Cardiac fibroblast (primary cell): Measurements from ENCODE around the gene PGP.

Experiments
- DNase-seq, 2 donors: peaks; one replicate each; pipeline versions ENCODE4 v3.0.0 to v3.0.0-alpha.2; 2010; ENCODE audit warnings: low read depth in 2 of 2
- H3K4me3 ChIP-seq, 2 donors: replicated peaks in 1 of 2; 1 replicate in 1 of 2; 2 replicates in 1 of 2; pipeline ENCODE4 v1.5.1; 2011; ENCODE audit warnings: low read depth in 2 of 2, low read length in 2 of 2, mild to moderate bottlenecking in 2 of 2, moderate library complexity in 1 of 2
- TF ChIP-seq, protein P1 (sequence below): IDR thresholded peaks from one replicate; pipeline ENCODE4 v1.5.1; 2011; ENCODE audit warnings: low read depth, mild to moderate bottlenecking, low read length, inconsistent platforms

PGP gene

DNA sequence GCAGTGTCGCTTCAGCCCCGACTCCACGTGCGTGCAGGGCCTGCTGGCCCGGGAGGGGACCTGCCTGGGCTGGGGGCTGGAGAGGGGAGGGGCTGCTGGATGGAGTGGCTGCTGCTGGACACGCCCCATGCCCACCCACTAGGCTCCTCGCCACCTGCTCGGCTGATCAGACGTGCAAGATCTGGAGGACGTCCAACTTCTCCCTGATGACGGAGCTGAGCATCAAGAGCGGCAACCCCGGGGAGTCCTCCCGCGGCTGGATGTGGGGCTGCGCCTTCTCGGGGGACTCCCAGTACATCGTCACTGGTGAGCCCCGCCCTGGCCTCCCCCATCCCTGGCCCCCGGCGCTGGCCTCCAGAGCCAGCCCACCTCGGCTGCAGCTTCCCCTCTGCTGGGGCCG is 6.3 kb downstream of the PGP start:
- TF ChIP-seq, protein P1, sequence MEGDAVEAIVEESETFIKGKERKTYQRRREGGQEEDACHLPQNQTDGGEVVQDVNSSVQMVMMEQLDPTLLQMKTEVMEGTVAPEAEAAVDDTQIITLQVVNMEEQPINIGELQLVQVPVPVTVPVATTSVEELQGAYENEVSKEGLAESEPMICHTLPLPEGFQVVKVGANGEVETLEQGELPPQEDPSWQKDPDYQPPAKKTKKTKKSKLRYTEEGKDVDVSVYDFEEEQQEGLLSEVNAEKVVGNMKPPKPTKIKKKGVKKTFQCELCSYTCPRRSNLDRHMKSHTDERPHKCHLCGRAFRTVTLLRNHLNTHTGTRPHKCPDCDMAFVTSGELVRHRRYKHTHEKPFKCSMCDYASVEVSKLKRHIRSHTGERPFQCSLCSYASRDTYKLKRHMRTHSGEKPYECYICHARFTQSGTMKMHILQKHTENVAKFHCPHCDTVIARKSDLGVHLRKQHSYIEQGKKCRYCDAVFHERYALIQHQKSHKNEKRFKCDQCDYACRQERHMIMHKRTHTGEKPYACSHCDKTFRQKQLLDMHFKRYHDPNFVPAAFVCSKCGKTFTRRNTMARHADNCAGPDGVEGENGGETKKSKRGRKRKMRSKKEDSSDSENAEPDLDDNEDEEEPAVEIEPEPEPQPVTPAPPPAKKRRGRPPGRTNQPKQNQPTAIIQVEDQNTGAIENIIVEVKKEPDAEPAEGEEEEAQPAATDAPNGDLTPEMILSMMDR = no peak
- no peak for DNase-seq
- H3K4me3 ChIP-seq = no peak overlapping the region

DNA sequence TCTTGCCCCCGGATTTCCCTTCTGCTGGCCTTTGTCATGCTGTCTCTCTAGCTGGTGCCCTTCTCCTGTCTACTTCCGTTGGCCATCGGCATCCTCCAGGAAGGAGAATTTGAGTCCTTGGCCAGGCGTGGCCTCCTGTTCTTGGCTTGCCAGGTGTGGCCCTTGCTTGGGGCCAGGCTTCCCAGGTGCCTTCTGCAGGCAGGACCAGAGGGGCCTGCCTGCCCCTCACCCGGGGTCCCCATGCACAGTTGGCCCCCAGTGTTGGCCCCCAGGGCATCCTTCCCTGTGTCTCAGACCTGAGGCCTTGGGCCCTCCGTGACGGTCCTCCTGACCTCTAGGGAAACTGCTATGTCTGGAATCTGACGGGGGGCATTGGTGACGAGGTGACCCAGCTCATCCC is 6.8 kb downstream of the PGP start:
- DNase-seq = no peak
- TF ChIP-seq, protein P1 = no peak
- no peak overlapping the region for H3K4me3 ChIP-seq

DNA sequence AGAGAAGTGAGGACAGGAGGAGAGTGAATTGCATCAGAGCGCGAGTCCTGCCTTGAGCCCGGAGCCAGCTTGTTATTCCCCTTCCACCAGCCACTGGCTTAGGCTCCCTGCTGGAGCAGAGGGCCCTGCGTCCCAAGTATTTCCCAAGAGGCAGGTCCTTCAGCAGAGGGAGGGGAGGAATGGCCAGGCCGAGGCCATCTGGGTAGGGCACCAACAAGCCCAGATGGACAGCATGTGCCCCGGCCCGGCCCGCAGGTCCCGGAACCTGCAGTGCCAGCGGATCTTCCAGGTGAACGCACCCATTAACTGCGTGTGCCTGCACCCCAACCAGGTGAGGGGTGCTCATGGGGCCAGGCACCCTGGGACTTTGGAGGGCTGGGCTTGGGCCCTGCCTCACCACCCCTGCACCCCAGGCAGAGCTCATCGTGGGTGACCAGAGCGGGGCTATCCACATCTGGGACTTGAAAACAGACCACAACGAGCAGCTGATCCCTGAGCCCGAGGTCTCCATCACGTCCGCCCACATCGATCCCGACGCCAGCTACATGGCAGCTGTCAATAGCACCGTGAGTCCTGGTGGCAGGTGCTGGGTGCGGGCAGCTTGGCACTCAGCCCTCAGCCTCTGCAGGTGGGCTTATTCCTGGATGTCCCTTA is 7.7 kb downstream of the PGP start:
- DNase-seq = no peak
- H3K4me3 ChIP-seq = no peak overlapping the region
- TF ChIP-seq, protein P1 = no peak

DNA sequence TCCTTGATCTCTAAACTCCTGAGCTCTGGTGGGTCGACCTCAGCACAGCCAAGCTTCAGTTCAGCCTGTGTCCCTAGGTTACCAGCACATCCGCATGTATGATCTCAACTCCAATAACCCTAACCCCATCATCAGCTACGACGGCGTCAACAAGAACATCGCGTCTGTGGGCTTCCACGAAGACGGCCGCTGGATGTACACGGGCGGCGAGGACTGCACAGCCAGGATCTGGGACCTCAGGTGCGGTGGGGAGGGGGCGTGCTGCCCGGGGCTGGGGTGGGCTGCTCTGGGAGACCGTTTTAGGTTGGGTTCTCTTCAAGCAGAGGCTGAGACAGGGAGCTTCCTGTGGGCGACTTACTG is 8.2 kb downstream of the PGP start:
- peak overlapping the region; percentile 81 to 96 for H3K4me3 ChIP-seq
- no peak for DNase-seq
- TF ChIP-seq, protein P1 = no peak

DNA sequence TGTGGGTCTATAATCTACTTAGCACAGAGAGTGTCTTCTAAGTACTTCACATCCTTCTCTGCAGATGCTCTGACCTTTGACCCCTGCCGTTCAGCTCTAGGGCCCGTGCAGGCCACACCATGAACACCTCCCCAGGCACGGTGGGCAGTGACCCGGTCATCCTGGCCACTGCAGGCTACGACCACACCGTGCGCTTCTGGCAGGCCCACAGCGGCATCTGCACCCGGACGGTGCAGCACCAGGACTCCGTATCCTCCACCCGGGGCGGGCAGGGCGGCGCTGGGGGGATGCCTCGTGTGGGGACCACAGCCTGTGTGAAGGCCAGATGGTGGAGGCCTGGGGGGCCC is 8.7 kb downstream of the PGP start:
- peak overlapping the region; percentile 81 to 96 for H3K4me3 ChIP-seq
- DNase-seq = no peak
- TF ChIP-seq, protein P1 = no peak

DNA sequence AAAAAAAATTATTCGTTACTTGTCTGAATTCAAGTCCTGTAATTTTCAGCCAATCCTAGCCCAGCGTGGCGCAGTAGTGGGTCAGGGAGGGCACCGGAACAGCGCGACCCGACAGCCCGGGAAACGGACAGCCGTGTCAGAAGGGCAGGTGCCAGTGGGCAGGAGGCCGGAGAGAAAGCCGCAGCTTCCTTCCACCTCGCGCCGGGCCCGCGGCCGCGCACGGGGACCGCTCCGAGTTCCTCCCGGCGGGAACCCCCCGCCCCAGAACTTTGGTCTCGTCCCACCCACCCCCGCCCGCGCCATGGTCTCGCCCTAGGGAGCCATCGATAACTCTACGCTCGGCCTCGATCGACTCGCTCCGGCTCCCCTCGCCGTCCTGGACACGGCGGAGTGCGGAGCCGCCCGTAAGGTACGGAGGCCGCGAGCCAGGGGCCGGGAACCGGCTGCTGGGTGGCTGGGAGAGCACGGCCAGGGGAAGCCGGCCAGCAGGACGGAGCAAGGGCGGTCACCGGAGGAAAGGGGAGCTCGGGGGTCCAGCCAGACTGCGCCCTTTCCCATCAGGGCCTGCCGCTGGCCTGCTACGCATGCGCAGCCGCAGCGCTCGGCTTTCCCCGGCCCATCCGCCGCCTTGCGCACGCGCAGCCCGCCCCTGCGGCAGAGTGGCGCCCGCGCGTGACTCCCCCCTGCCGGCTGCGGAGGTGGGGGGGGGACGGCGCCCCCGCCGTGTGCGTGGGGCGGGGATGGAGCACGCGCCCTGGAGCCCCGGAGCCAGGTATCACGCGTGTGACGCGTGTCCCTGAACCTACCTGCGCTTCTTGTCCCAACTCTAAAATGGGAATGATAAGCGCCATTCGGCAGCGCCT is 9.3 kb downstream of the PGP start, which contains the start of gene MLST8:
MLST8 (plus strand) TSS at position 351 of the 863 bp plus-strand sequence. CDS start 632 bp downstream, outside the sequence.
- peak; percentile 91 to 92 for DNase-seq
- peak within 1 kb of the TSS; percentile 81 to 96 for H3K4me3 ChIP-seq
- TF ChIP-seq, protein P1 = no peak
